GM13977 (cell line): ENCODE results near the gene DENND1B.

ENCODE experiments used
- DNase-seq: peaks from one replicate; pipeline ENCODE4 v3.0.0; 2012; ENCODE audit warnings: low spot score
- CTCF ChIP-seq: IDR thresholded peaks from 2 replicates; pipeline ENCODE4 v1.5.1; 2012; ENCODE audit warnings: mild to moderate bottlenecking, control low read depth; ENCODE audit not compliant: insufficient read depth; ENCODE audit errors: extremely low read depth, missing control alignments
- in situ Hi-C: fragments of 300-500 bp; cut with MboI; formaldehyde crosslinking; loops from one replicate; pipeline ENCODE4 v1.12.0; 2022; ENCODE audit warnings: low sequenced_read_pairs, low pct_unique_long_range_greater_than_20kb, mixed read lengths, inconsistent platforms; ENCODE audit not compliant: unreplicated experiment

Gene DENND1B

GRCh38 chr1:197683280-197683679, 92.0 kb downstream of the DENND1B start:
- TF ChIP-seq CTCF, result no peak
- in situ Hi-C loops, result no loop called here
- DNase-seq, result no peak

- no peak for TF ChIP-seq CTCF
- in situ Hi-C loops, result no loop called here
- DNase-seq, result no peak
Observed at GRCh38 chr1:197680311-197680710, 95.0 kb downstream of the DENND1B start.

GRCh38 chr1:197677752-197678295, 97.5 kb downstream of the DENND1B start:
- DNase-seq, result no peak
- in situ Hi-C loops, result no loop called here
- no peak for TF ChIP-seq CTCF

GRCh38 chr1:197677313-197677712, 98.0 kb downstream of the DENND1B start:
- DNase-seq, result no peak
- no peak for TF ChIP-seq CTCF
- in situ Hi-C loops, result no loop called here

- no peak for TF ChIP-seq CTCF
- DNase-seq, result no peak
- in situ Hi-C loops, result no loop called here
Observed at GRCh38 chr1:197675583-197676208, 99.6 kb downstream of the DENND1B start.

GRCh38 chr1:197674286-197674685, 101.0 kb downstream of the DENND1B start:
- TF ChIP-seq CTCF, result no peak
- in situ Hi-C loops, result no loop called here
- DNase-seq, result no peak

GRCh38 chr1:197673292-197673691, 102.0 kb downstream of the DENND1B start:
- in situ Hi-C loops, result no loop called here
- no peak for DNase-seq
- no peak for TF ChIP-seq CTCF
